Globus pallidus (tissue), 1 donor: Measurements from ENCODE around the gene SUPT3H.
"Not testable (repeated sequence)": the region's sequence is repeated elsewhere in the genome, so short reads cannot be mapped to it uniquely, and the experiment has no call there.

Experiments used
- DNase-seq: peaks from one replicate; pipeline ENCODE4 v3.0.0-alpha.2; 2015; ENCODE audit warnings: low spot score

SUPT3H gene

DNA sequence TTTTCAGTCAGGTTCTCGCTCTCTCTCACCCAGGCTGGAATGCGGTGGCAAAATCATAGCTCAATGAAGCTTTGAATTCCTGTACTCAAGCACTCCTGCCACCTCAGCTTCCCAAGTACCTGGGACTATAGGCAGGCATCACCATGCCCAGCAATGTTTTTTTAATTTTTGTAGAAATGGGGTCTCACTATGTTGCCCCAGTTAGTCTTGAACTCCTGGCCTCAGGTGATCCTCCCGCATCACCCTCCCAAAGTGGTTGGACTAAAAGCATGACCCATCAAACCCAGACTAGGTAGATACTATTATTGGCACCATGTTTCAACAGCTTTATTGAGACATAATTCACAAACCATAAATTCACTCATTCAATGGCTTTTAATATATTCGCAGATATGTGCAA, 122.3 kb downstream of the SUPT3H start:
- DNase-seq: no peak

DNA sequence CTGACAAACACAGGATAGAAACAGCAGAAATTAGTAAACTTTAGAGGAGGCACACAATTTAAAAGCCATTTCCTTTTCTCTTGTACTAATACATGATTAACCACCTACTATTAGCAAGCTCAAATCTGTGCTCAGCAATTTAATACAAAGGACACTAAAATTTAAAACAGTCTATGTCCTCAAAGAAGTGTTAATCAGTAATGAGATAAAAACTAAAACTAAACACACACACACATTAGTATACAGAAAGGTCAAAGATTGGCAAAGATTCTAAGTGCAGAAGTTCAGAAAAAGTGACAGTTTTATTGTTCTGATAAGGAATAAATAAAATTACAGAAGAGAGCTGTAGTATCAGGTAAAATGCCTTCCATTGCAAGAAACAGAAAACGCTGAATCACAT, 123.5 kb downstream of the SUPT3H start:
- no peak for DNase-seq

DNA sequence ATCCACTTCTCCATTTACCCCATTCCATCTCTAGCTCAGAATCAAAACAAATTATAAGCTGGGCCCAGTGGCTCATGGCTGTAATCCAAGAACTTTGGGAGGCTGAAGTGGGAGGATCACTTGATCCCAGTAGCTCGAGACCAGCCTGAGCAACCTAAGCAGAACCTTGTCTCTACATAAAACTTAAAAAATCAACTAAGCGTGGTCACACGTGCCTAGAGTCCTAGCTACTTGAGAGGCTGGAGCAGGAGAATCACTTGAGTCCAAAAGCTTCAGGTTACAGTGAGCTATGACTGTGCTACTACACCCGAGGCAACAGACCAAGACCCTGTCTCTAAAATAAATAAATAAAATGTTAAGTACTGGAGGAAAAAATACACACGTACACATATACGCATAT, 124.3 kb downstream of the SUPT3H start:
- no peak for DNase-seq

DNA sequence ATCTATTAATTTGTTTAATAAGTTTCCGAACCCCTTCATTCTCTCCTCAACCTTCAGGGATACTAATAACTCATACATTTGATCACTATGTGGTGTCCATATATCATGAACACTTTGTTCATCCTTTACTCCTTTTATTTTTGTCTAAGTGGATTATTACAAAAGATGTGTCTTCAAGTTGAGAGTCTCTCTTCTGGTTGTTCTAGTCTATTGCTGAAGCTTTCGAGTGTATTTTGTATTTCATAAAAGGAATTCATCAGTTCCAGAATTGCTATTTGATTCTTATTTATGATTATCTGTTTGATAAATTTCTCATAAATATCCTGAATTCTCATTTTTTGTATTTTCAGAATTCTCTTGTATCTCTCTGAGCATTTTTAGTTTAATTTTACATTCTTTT, 146.1 kb downstream of the SUPT3H start:
- no peak for DNase-seq

DNA sequence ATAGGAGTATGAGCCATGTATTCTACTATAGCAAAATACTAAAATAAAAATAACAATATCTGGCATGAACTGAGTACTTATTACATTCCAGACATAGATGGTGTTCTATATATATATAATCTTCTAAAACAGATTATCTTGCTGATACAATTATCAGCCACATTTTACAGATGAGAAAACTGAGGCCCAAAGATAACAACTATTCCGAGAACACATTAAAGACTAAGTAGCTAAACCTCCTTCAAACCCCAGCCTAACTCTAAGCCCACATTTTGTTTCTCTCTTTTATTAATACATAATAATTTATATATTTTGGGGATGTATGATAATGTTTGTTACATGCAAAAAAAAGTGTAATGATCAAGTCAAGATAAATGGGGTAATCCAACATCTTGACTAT, 148.3 kb downstream of the SUPT3H start:
- DNase-seq: no peak

DNA sequence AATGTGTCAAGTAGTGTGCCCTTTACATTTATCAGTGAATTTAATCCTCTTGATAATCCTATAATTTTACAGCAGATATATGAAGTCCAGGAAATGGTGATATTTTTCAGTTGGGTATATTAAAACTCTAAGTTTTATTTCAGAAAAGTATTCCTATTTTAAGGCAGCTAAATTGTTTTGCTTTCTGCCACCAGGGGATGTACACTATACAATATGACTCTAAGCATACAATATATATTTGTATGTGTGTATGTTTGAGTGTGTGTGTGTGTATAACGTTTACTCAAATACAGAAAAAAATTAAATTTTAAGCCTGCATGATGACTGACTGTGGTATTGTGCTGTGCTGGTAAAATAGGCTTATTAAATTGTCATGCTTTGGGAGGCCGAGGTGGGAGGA, 151.7 kb downstream of the SUPT3H start:
- no peak for DNase-seq

DNA sequence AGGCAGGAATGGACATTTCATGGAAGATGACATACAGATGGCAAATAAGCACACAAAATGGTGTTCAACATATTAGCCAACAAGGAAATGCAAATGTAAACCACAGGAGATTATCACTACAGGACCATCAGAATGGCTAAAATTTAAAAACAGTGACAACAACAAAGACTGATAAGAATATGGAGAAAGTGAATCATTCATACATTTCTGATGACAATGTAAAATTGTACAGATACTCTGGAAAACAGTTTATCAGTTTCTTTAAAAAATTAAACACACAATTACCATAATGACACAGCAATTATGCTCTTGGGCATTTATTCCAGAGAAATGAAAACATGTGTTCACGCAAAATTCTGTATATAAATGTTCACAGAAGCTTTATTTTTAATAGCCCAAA, 155.4 kb downstream of the SUPT3H start:
- no peak for DNase-seq

DNA sequence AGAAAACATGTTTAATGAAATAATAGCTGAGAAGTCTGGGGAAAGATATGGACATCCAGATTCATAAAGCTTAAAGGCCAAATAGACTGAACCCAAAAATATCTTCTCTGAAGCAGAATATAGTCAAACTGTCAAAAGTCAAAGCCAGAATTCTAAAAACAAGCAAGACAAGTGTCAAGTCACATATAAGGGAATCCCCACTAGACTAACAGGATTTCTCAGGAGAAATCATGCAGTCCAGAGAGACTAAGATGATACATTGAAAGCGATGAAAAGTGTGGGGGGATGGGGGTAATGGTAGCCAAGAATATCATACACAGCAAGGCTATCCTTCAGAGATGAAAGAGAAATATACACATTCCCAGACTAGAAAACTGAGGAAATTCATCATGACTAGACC, 162.0 kb downstream of the SUPT3H start:
- no peak for DNase-seq

DNA sequence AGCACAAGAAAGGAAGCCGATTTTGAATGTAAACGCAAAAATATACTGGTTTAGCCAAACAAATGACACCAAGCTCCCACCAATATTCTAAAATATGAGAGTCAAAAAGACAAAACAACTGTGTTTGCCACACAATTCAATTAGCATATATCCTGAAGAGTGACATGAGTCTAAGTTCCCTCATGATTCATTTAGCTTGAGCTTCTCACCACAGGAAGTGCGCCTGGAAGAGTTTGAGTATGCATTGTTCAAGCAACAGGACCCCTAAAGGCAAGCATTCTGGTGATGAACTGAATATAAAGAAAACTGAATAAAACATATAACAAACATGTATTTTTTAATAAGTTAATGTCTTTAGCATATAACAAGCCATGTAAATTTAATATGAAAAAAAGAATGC, 164.8 kb downstream of the SUPT3H start:
- DNase-seq: no peak

DNA sequence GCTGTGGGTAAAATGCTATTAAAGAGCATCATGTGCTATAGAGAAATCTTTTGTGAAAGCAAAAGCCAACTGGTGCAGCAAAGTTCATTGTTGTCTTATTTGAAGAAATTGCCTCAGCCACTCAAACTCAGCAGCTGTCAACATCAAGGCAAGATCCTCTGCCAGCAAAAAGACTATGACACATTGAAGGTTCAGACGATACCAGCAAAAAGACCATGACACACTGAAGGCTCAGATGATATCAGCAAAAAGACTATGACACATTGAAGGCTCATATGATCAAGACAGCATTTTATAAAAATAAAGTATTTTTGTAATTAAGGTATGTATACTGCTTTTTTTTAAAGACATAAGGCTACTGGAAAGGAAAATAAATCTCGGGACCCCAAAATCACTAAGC, 168.0 kb downstream of the SUPT3H start:
- no peak for DNase-seq

DNA sequence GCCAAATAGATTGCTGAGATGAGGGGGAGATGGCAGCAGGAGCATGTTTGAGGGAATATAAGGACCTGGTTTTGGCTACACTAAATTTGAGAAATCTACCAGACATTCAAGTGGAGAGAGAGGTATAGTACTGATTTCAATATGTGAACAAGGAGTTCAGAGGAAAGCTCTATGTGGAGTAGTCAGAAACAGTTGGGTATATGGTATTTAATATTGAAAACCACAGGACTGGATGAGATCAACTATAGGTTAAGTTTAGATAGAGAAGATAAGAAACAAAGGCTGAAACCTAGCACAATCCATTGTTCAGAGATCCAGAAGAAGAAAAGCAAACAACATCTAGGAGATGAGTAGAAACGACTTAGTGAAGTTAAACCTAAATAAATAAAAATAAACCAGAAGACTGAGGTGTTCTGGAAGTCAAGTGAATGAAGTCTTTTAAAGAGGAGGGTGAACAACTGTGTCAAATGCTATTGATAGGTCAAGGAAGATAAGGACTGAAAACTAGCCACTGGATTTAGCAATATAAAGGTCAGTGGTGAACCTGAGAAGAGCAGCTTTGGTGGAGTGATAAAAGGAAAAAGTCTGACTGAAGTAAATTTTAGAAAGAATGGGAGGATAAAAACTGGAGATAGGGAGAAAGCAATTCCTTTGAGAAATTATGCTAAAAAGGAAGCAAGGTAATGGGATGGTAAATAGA, 170.8 kb downstream of the SUPT3H start:
- no peak for DNase-seq

DNA sequence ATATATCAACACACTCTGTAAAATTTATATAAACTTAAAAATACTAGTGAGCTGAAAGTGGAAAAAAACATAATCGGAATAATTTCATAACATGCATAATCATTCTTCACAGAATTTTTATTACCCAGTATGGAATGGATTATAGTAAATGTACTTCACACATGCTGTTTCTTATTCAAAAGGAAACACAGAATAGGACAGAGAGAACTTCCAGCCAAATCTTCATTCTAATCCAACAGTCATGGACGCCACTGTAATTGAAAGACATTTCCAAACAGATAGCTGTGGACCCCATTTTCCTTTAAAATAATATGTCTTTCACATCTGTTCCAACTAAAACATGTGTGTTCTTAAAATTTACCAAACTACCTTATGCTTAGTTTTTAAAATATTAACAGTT, 176.2 kb downstream of the SUPT3H start:
- no peak for DNase-seq

DNA sequence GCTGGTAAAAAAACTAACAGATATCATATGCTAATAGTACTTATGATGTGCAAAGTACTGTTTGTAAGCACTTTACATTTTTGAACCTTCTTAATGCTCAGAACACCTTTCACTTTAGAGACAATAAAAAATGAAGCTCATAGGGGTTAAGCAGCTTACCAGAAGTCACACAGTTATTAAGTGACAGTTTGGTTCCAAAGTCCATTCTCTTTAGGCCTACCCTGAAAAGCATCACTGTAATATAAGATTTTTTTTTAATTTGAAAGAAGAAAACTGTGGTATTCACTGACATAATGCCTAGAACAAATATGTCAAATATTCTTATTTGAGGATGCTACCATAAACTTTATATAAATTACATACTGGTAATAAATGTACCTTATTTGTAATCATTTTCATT, 177.2 kb downstream of the SUPT3H start:
- no peak for DNase-seq

DNA sequence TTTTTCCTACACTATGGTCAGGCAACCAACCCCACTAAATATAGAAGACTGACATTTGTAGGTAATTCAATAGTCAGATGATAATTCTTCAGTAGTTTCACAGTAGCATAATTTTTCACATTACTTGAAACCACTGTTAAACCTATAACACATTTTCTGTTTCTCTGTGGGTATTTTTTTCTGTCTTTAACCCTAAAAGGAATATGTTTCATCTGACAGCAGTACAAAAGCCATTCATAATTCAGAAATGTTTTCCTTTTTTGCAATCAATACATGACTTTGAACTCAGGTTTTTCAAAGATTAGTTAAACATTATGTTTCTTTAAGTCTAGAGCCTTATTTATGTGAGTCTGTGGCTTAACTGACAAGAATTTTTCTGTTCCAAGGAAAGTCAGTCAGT, 178.2 kb downstream of the SUPT3H start:
- no peak for DNase-seq

DNA sequence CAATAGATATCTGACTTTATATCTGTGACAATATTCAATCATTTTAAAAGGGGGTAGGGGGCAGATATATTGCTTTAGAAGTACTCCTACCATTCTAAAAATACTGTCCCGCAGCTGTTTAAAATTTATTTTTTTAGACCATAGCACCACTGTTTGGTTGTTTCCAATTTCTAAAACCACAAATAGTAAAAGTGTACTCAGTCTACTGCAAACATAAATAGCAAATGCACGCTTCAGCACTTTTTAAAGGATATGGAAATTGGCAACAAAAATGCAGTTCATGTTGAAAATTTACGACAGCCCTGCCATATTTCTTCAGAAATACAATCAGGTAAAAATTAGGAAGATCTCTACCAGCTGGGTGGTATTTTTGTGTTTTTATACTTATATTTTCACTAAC, 181.6 kb downstream of the SUPT3H start:
- no peak for DNase-seq

DNA sequence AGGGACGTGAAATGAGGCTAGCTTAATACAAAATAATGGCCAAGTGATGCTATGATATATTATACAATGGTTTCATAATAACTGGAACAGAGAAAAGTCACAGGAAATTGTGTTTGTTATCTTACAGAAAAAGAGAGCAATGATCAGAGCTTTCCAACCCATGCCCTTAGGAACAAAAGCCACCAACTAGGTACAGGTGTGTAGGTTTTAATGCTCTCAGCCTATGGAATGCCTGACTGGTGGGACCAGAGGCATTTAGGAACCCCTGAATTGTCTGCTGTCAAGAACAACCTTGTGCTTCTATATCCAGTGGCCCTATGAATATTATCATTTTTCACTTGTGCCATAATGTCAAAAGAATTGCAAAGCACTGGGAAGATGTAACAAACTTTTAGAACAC, 182.6 kb downstream of the SUPT3H start:
- no peak for DNase-seq

DNA sequence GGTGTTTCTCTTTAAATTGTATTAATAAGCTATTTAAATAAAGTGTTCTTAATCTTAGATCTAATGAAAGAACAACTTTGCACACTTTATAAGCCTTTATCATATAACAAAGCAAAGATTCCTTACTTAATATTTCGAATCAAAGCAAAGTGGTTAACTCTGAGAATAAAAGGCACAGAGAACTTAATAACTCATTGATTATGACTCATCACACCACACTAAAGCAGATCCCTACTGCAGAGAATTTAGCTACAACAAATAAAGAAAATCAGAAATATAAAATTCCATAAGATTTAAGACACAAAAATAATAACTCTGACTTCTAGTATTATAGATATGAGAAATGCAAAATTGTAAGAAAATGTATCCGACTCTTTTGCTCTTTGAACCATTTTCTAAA, 185.2 kb downstream of the SUPT3H start:
- DNase-seq: no peak

DNA sequence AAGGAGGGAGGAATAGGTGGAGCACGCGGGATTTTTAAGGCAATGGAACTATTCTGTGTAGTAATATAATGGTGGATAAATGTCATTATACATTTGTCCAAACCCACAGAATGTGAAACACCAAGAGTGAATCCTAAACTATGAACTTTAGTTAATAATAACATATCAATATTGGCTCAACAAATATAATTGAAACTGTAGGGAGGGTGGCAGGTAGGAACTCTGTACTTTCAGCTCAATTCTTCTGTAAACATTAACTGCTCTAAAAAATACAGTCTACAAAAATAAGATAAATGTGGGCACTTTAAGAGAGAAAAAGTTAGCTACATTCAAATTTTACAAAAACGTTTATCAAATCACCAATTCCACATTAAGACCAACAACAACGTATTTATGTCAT, 186.3 kb downstream of the SUPT3H start:
- DNase-seq: no peak

DNA sequence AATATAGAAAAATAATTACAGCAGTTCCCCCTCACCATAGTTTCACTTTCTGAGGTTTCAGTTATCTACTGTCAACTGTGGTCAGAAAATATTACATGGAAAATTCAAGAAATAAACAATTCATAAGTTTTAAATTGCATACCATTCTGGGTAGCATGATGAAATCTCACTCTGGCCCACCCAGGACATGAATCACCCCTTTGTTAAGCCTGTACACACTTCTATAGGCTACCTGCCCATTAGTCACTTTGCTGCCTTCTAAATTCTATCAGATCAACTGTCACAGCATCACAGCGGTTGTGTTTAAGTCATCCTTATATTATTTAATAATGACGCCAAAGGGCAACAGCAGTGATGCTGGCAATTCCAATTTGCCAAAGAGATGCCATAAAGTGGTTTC, 189.9 kb downstream of the SUPT3H start:
- no peak for DNase-seq

DNA sequence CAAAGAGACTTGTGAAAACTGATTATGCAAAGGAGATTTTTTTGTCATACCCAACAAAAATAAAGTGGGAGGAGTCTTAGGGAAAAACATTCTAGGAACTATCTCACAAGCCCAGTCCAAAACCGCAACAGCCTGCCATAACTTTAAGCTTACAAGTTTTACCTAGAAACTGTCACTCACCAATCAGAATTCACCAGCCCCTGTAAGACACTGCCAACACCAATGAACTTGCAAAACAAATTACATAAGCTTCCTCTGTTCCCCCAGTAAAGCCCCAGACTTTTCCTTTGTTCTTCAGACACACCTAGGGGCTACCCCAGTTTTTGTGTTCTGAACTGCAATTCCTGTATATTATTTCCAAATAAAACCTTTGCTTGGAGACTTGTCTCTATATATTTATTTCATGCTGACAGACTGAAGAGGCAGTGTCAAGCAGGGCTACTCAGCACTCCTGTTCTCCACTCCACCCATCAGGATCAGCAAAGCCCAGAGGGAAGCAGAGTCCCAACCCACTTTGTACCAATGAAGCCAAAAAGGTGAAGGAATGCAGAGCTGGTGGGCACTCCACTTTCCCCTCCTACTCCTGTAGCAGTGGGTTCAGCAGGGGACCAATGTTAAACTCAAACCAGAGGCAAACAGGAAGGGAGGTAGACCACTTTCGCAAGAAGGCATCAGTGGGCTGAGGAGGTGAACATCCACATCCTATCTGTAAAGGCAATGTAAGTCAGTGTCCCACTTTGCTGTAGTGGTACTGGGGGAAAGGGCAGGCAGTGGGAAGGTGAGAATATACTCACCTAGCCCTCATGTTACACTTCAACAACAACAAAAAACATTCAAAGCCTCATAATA, 192.1 kb downstream of the SUPT3H start:
- no peak for DNase-seq

DNA sequence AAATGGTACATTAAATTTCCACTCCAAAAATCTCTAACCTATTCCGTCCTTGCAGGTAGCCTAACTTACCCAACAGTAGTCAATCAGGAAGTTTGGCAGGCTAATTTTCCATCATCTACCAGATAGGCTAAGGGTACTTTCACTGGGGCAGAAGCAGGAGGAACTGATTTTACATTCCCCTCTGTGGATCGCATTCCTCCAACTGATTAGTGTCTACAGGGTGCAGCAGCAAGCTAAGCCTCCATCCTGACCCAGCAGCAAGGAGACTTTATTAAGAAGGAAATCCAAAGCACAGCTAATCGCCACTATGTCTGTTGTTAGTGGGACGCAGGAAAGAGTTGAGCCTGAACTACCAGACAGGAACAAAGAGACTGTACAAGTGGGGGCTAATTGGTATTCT, 192.8 kb downstream of the SUPT3H start:
- no peak for DNase-seq

DNA sequence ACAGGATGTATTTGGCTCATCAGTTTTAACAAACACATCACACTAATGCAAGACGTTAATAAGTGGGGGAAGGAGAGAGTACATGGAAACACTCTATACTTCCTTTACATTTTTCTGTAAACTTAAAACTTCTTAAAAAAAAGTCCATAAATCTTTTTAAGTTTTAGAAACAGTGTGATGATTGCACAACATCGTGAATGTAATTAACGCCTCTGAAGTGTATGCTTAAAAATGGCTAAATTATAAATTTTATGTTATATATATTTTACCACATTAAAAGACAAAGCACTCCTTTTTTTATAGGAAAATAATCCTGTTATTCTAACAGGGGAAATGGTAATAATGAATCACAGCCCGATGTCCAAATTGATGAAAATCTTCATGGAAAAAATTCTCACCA, 193.7 kb downstream of the SUPT3H start:
- DNase-seq: no peak

DNA sequence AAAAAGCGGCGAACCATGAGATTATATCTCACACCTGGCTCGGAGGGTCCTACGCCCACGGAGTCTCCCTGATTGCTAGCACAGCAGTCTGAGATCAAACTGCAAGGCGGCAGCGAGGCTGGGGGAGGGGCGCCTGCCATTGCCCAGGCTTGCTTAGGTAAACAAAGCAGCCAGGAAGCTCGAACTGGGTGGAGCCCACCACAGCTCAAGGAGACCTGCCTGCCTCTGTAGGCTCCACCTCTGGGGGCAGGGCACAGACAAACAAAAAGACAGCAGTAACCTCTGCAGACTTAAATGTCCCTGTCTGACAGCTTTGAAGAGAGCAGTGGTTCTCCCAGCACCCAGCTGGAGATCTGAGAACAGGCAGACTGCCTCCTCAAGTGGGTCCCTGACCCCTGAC, 201.4 kb downstream of the SUPT3H start:
- not testable (repeated sequence) for DNase-seq

DNA sequence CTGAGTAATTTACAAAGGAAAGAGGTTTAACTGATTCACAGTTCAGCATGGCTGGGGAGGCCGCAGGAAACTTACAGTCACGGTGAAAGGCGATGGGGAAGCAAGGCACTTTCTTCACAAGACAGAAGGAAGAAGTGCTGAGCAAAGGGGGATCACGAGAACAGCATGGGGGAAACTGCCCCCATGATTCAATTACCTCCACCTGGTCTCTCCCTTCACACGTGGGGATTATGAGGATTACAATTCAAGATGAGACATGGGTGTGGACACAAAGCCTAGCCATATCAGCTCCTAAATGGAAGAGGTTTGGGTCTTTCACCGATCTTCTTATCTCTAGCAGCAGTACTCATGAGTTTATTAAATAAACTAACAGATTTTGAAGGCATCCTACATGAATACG, 202.5 kb downstream of the SUPT3H start:
- no peak for DNase-seq
